Esophagus muscularis mucosa (tissue), 4 donors: ENCODE measurements around the gene TRIM3. TPM values are rescaled to one million over a fixed set of nuclear protein-coding genes. Genes with fewer than 3 reads are reported as not detected.

Experiments
- DNase-seq: peaks from one replicate; pipeline ENCODE4 v3.0.0-alpha.2; 2017; ENCODE audit errors: extremely low spot score
- H3K27ac ChIP-seq, 4 donors: fragments of 200-600 bp; sonication (generic); replicated peaks in 1 of 4; 1 replicate in 3 of 4; 2 replicates in 1 of 4; pipeline ENCODE4 v1.5.1; 2016 to 2019; ENCODE audit warnings: mild to moderate bottlenecking in 1 of 4
- H3K27me3 ChIP-seq, 4 donors: fragments of 200-600 bp; sonication (generic); one replicate each; pipeline versions ENCODE4 v1.5.1 to v1.6.0; 2016 to 2019
- H3K36me3 ChIP-seq, 4 donors: fragments of 200-600 bp; sonication (generic); one replicate each; pipeline ENCODE4 v1.5.1; 2016 to 2019
- H3K4me1 ChIP-seq, 4 donors: fragments of 200-600 bp; sonication (generic); one replicate each; pipeline ENCODE4 v1.5.1; 2016 to 2019
- H3K4me3 ChIP-seq, 4 donors: fragments of 200-600 bp; sonication (generic); 1 replicate in 2 of 4; 2 replicates in 2 of 4; pipeline ENCODE4 v1.5.1; 2016 to 2019; ENCODE audit warnings: mild to moderate bottlenecking in 4 of 4, moderate library complexity in 1 of 4
- H3K9me3 ChIP-seq, 4 donors: fragments of 200-600 bp; sonication (generic); 1 replicate in 3 of 4; 2 replicates in 1 of 4; pipeline ENCODE4 v1.5.1; 2016 to 2019
- EP300 ChIP-seq: sonication (generic); formaldehyde crosslinking; IDR thresholded peaks from one replicate; pipeline ENCODE4 v1.6.1; 2017; ENCODE audit warnings: antibody characterized with exemption
- POLR2A ChIP-seq: fragments of 450-650 bp; IDR thresholded peaks from one replicate; pipeline ENCODE4 v1.6.1; 2017; ENCODE audit warnings: antibody characterized with exemption, moderate library complexity, mild to moderate bottlenecking, low read depth
- POLR2AphosphoS5 ChIP-seq, 2 donors: sonication (generic); formaldehyde crosslinking; IDR thresholded peaks; one replicate each; pipeline ENCODE4 v1.6.1; 2017; ENCODE audit warnings: antibody characterized with exemption in 2 of 2
- WGBS: methylation state at CpG from one replicate; pipeline ENCODE4 v1.1.5; 2018; 5-methylcytosine and 5-hydroxymethylcytosine counted together
- intact Hi-C: fragments of 100-400 bp; cut with DNase I; formaldehyde crosslinking; loops from one replicate; pipeline ENCODE4 v1.15.1; 2023
- total RNA-seq, 4 donors: library from RNA; depleted of rRNA; stranded (reverse); fragments of >200 nt; gene quantifications; one replicate each; pipeline versions ENCODE4 v1.1.0 to v1.2.1, GENCODE V29; 2016
- TF ChIP-seq, protein P1 (sequence below), 3 experiments: fragments of 200-600 bp in 2 of 3; fragments of 450-650 bp in 1 of 3; sonication (generic) in 2 of 3; IDR thresholded peaks; one replicate each; pipeline ENCODE4 v1.5.1; 2017 to 2019; ENCODE audit warnings: antibody characterized with exemption in 3 of 3, mild to moderate bottlenecking in 2 of 3, moderate library complexity in 1 of 3

The TRIM3 gene
- total RNA-seq, 4 donors from 2014 or later, result 26.6 to 47.6 (median 35.3) TPM

DNA sequence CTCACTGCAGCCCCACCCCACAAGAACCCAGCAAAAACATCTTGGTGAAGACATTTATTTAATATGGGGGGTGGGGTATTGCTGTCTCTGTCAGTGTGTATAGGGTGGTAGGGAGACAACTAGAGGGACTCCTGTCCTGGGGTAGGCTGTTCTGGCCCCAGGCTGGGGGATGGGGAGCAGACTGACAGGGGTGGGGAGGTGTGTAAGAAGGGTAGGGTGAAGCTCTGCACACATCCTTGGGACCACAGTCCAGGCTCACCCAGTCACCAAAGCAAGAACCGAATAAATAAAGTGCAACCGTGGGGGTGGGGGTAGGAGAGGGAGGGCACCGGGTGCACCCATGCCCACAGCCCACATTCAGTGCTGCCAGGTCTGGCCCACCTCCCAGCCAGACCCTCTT lies 25.2 kb downstream of the TRIM3 start:
- Histone ChIP-seq H3K27me3 (no peaks in the 10 kb centered on the region), H3K4me3 (no peak overlapping the region), H3K27ac (no peak overlapping the region), H3K4me1 (no peaks in the 10 kb centered on the region), H3K36me3 (peaks cover 38 to 58% (median 56%) of the 10 kb centered on the region in 4 donors), H3K9me3 (no peaks in the 10 kb centered on the region)
- no peak for TF ChIP-seq POLR2AphosphoS5 (IDR thresholded peaks at IDR 0.05)
- TF ChIP-seq, protein P1, sequence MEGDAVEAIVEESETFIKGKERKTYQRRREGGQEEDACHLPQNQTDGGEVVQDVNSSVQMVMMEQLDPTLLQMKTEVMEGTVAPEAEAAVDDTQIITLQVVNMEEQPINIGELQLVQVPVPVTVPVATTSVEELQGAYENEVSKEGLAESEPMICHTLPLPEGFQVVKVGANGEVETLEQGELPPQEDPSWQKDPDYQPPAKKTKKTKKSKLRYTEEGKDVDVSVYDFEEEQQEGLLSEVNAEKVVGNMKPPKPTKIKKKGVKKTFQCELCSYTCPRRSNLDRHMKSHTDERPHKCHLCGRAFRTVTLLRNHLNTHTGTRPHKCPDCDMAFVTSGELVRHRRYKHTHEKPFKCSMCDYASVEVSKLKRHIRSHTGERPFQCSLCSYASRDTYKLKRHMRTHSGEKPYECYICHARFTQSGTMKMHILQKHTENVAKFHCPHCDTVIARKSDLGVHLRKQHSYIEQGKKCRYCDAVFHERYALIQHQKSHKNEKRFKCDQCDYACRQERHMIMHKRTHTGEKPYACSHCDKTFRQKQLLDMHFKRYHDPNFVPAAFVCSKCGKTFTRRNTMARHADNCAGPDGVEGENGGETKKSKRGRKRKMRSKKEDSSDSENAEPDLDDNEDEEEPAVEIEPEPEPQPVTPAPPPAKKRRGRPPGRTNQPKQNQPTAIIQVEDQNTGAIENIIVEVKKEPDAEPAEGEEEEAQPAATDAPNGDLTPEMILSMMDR (IDR thresholded peaks at IDR 0.05), result no peak
- TF ChIP-seq POLR2A, result no peak
- no peak for TF ChIP-seq EP300
- WGBS, result 90% methylated on average over 3 of the region's 3 CpGs
- intact Hi-C loops, result no loop called here
- DNase-seq, result no peak

GRCh38 chr11:6443269-6444003 lies 30.3 kb downstream of the TRIM3 start:
- H3K4me3 ChIP-seq, result no peak overlapping the region
- intact Hi-C loops, result loop anchor here (1.0 kb wide), 1 partner anchor 64 kb away; no protein-coding TSS in a partner anchor
- TF ChIP-seq, protein P1 (IDR thresholded peaks at IDR 0.05), result peak; percentile 79 to 89 (median 87)
- TF ChIP-seq POLR2AphosphoS5 (IDR thresholded peaks at IDR 0.05), result no peak
- WGBS, result 25% methylated on average over 5 of the region's 5 CpGs
- H3K9me3 ChIP-seq, result no peaks in the 10 kb centered on the region
- H3K27me3 ChIP-seq, result no peaks in the 10 kb centered on the region
- H3K27ac ChIP-seq, result no peak overlapping the region
- DNase-seq, result no peak
- no peaks in the 10 kb centered on the region for H3K4me1 ChIP-seq
- H3K36me3 ChIP-seq, result peaks cover under 1 to 7% (median 5%) of the 10 kb centered on the region in 4 donors

DNA sequence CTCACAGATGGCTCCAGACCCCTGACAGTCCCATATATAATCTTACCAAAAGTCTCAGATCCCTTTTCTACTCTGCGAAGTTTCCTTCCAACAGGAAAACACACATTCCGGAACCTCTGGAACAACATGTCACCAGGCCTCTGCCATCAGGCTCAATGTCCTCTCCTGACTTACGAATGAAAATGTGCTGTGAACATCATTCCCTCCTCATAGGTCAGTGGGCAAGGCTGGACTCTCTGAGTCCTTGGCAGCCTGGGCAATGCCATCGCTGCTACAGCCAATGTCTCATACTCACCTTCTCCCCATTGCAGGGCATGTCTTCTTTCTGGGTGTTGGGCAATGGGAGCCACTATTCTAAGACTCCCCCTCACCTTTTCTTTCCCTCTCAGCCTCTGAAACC lies 31.3 kb downstream of the TRIM3 start:
- TF ChIP-seq, protein P1 (IDR thresholded peaks at IDR 0.05), result no peak
- TF ChIP-seq POLR2A (no peak), EP300 (no peak), POLR2AphosphoS5 (IDR thresholded peaks at IDR 0.05) (no peak)
- Histone ChIP-seq H3K27me3 (no peaks in the 10 kb centered on the region), H3K4me1 (no peaks in the 10 kb centered on the region), H3K9me3 (no peaks in the 10 kb centered on the region), H3K36me3 (no peaks in the 10 kb centered on the region), H3K4me3 (no peak overlapping the region), H3K27ac (no peak overlapping the region)
- intact Hi-C loops, result no loop called here
- 100% methylated on average over 4 of the region's 4 CpGs for WGBS
- no peak for DNase-seq

DNA sequence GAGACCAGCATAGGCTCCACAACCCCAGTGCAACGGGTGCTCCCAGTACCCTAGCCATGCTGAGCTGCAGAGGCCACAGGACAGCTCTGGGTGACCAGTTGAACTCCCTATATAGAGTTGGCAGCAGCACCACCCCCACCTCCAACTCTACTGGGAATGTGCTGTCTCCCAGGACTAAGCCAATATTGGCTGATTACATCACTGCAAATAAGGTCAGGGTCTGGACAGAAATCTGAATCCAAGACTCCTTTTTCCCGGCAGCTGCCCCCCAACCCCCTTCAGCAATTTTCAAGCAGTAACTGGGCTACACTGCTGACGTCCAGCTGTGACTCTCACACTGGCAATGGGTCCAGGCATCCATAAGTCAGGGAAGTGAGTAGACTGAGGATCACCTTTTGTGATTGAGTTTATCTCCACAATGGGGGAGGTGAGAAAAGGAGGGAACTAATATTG lies 32.8 kb downstream of the TRIM3 start, which contains the start of gene HPX:
TSS of gene HPX (minus strand) at position 82 of the 453 bp plus-strand sequence. CDS start at position 58, 24 bp downstream.
- H3K4me1 ChIP-seq, result no peaks in the 10 kb centered on the region
- DNase-seq, result no peak
- TF ChIP-seq, protein P1 (IDR thresholded peaks at IDR 0.05), result no peak
- TF ChIP-seq EP300 (no peak), POLR2A (no peak), POLR2AphosphoS5 (IDR thresholded peaks at IDR 0.05) (no peak)
- intact Hi-C loops, result no loop called here
- no peaks in the 10 kb centered on the region for H3K27me3 ChIP-seq
- WGBS, result 66% methylated on average over 3 of the region's 3 CpGs
- no peaks in the 10 kb centered on the region for H3K9me3 ChIP-seq
- no peak within 1 kb of the TSS for H3K4me3 ChIP-seq
- no peak within 1 kb of the TSS for H3K27ac ChIP-seq
- no peaks in the 10 kb centered on the region for H3K36me3 ChIP-seq
